Large intestine (tissue), 3 donors: Measurements from ENCODE around the gene MRPL11. TPM values are rescaled to one million over a fixed set of nuclear protein-coding genes. Genes with fewer than 3 reads are reported as not detected.
"Not testable (repeated sequence)": the region's sequence is repeated elsewhere in the genome, so short reads cannot be mapped to it uniquely, and the experiment has no call there.

Source experiments
- DNase-seq, 2 donors: peaks; one replicate each; pipeline versions ENCODE4 v3.0.0 to v3.0.0-alpha.2; 2013
- H3K27ac ChIP-seq: one replicate; pipeline ENCODE4 v1.5.1; 2013; ENCODE audit warnings: low read length
- H3K27me3 ChIP-seq: 2 replicates; pipeline ENCODE4 v1.6.1; 2013; ENCODE audit warnings: low read length; ENCODE audit not compliant: control insufficient read depth, insufficient read depth
- H3K36me3 ChIP-seq: 2 replicates; pipeline ENCODE4 v1.6.1; 2013; ENCODE audit warnings: low read length; ENCODE audit not compliant: control insufficient read depth, insufficient read depth
- H3K4me1 ChIP-seq: one replicate; pipeline ENCODE4 v1.6.1; 2013; ENCODE audit warnings: low read length; ENCODE audit not compliant: control insufficient read depth, insufficient read depth
- H3K4me3 ChIP-seq: one replicate; pipeline ENCODE4 v1.5.1; 2013; ENCODE audit warnings: low read length
- H3K9me3 ChIP-seq: one replicate; pipeline ENCODE4 v1.6.1; 2013; ENCODE audit warnings: mild to moderate bottlenecking, low read depth, low read length, moderate library complexity; ENCODE audit not compliant: control insufficient read depth
- whole genome bisulfite sequencing: methylation state at CpG from one replicate; pipeline ENCODE4 v1.1.5; 2013; ENCODE audit warnings: low lambda C conversion rate; ENCODE audit not compliant: insufficient coverage; 5-methylcytosine and 5-hydroxymethylcytosine counted together
- polyA plus RNA-seq: library from polyadenylated mRNA; unstranded; fragments of 120-200 nt; gene quantifications from one replicate; pipeline ENCODE4 v1.2.1, GENCODE V29; 2013

The MRPL11 gene
- polyA plus RNA-seq, 1 donor = 69.5 TPM

GRCh38 chr11:66454247-66454646 is 15.6 kb upstream of the MRPL11 start:
- no peak overlapping the region for H3K27ac ChIP-seq
- DNase-seq = no peak
- no peaks in the 10 kb centered on the region for H3K9me3 ChIP-seq
- no peaks in the 10 kb centered on the region for H3K36me3 ChIP-seq
- no peak overlapping the region for H3K4me3 ChIP-seq
- peaks cover 11% of the 10 kb centered on the region for H3K27me3 ChIP-seq
- H3K4me1 ChIP-seq = no peaks in the 10 kb centered on the region
- WGBS = 48% methylated on average over 4 of the region's 6 CpGs

- Histone ChIP-seq H3K27me3 (peaks cover 11% of the 10 kb centered on the region), H3K36me3 (no peaks in the 10 kb centered on the region), H3K4me1 (no peaks in the 10 kb centered on the region), H3K4me3 (no peak overlapping the region), H3K27ac (no peak overlapping the region), H3K9me3 (no peaks in the 10 kb centered on the region)
- DNase-seq = no peak
- WGBS = no CpG with 5 or more reads among the region's 4 CpGs
These were observed 13.0 kb upstream of the MRPL11 start for GRCh38 chr11:66451663-66452062.

- H3K36me3 ChIP-seq = no peaks in the 10 kb centered on the region
- no peaks in the 10 kb centered on the region for H3K4me1 ChIP-seq
- H3K27ac ChIP-seq = no peak overlapping the region
- WGBS = no CpG with 5 or more reads among the region's 4 CpGs
- H3K9me3 ChIP-seq = no peaks in the 10 kb centered on the region
- no peak overlapping the region for H3K4me3 ChIP-seq
- DNase-seq = no peak
- H3K27me3 ChIP-seq = peaks cover 11% of the 10 kb centered on the region
These were observed 11.9 kb upstream of the MRPL11 start for GRCh38 chr11:66450560-66450959.

GRCh38 chr11:66448523-66448922 is 9.9 kb upstream of the MRPL11 start:
- no peak for DNase-seq
- H3K36me3 ChIP-seq = no peaks in the 10 kb centered on the region
- H3K9me3 ChIP-seq = peaks cover under 1% of the 10 kb centered on the region
- H3K4me3 ChIP-seq = no peak overlapping the region
- no peak overlapping the region for H3K27ac ChIP-seq
- H3K27me3 ChIP-seq = peaks cover 2% of the 10 kb centered on the region
- WGBS = no CpG with 5 or more reads among the region's 4 CpGs
- no peaks in the 10 kb centered on the region for H3K4me1 ChIP-seq

- H3K27ac ChIP-seq = no peak overlapping the region
- no peaks in the 10 kb centered on the region for H3K36me3 ChIP-seq
- DNase-seq = no peak
- no peaks in the 10 kb centered on the region for H3K4me1 ChIP-seq
- peaks cover 4% of the 10 kb centered on the region for H3K9me3 ChIP-seq
- peaks cover 2% of the 10 kb centered on the region for H3K27me3 ChIP-seq
- H3K4me3 ChIP-seq = no peak overlapping the region
These were observed 8.4 kb upstream of the MRPL11 start for GRCh38 chr11:66447012-66447411.

- Histone ChIP-seq H3K9me3 (peaks cover 4% of the 10 kb centered on the region), H3K27ac (no peak overlapping the region), H3K4me3 (no peak overlapping the region), H3K36me3 (no peaks in the 10 kb centered on the region), H3K4me1 (no peaks in the 10 kb centered on the region), H3K27me3 (no peaks in the 10 kb centered on the region)
- 100% methylated on average over 1 of the region's 4 CpGs for WGBS
- no peak for DNase-seq
These were observed 5.0 kb upstream of the MRPL11 start for GRCh38 chr11:66443602-66444001.

GRCh38 chr11:66440940-66441282 is 2.3 kb upstream of the MRPL11 start:
- not testable (repeated sequence) for H3K27ac ChIP-seq, H3K4me1 ChIP-seq, H3K27me3 ChIP-seq, DNase-seq, H3K4me3 ChIP-seq, H3K9me3 ChIP-seq
- H3K36me3 ChIP-seq = peaks cover 14% of the 10 kb centered on the region
- no CpG with 5 or more reads among the region's 27 CpGs for WGBS

- H3K36me3 ChIP-seq = peaks cover 20% of the 10 kb centered on the region
- WGBS = 100% methylated on average over 1 of the region's 29 CpGs
- H3K4me1 ChIP-seq, H3K27me3 ChIP-seq, H3K9me3 ChIP-seq, H3K27ac ChIP-seq, DNase-seq, H3K4me3 ChIP-seq: not testable (repeated sequence)
These were observed 1.7 kb upstream of the MRPL11 start for GRCh38 chr11:66440101-66440939.

- peak overlapping the region; percentile 76 for H3K4me3 ChIP-seq
- peak; percentile 9 to 52 for DNase-seq
- H3K27ac ChIP-seq = peak overlapping the region; percentile 76
- no peaks in the 10 kb centered on the region for H3K27me3 ChIP-seq
- no peaks in the 10 kb centered on the region for H3K9me3 ChIP-seq
- WGBS = no CpG with 5 or more reads among the region's 12 CpGs
- H3K4me1 ChIP-seq = peaks cover 9% of the 10 kb centered on the region
- H3K36me3 ChIP-seq = peaks cover 24% of the 10 kb centered on the region
These were observed 607 bp downstream of the MRPL11 start for GRCh38 chr11:66437979-66438503.

GRCh38 chr11:66432597-66432996 is 6.1 kb downstream of the MRPL11 start:
- Histone ChIP-seq H3K4me1 (peaks cover 4% of the 10 kb centered on the region), H3K27ac (no peak overlapping the region), H3K9me3 (no peaks in the 10 kb centered on the region), H3K36me3 (peaks cover 30% of the 10 kb centered on the region), H3K27me3 (no peaks in the 10 kb centered on the region), H3K4me3 (no peak overlapping the region)
- WGBS = 100% methylated on average over 2 of the region's 7 CpGs
- no peak for DNase-seq

- H3K4me1 ChIP-seq, H3K27me3 ChIP-seq, H3K9me3 ChIP-seq, DNase-seq, H3K4me3 ChIP-seq, H3K27ac ChIP-seq: not testable (repeated sequence)
- no CpG with 5 or more reads among the region's 8 CpGs for WGBS
- peaks cover 26% of the 10 kb centered on the region for H3K36me3 ChIP-seq
These were observed 6.7 kb downstream of the MRPL11 start for GRCh38 chr11:66431871-66432329.
